NCI-H1105 (cell line): ENCODE measurements around the gene SCO1.

ENCODE experiments used
- DNase-seq: peaks from one replicate; lab custom pipeline; 2025; lab: John Stamatoyannopoulos, UW

The SCO1 gene

DNA sequence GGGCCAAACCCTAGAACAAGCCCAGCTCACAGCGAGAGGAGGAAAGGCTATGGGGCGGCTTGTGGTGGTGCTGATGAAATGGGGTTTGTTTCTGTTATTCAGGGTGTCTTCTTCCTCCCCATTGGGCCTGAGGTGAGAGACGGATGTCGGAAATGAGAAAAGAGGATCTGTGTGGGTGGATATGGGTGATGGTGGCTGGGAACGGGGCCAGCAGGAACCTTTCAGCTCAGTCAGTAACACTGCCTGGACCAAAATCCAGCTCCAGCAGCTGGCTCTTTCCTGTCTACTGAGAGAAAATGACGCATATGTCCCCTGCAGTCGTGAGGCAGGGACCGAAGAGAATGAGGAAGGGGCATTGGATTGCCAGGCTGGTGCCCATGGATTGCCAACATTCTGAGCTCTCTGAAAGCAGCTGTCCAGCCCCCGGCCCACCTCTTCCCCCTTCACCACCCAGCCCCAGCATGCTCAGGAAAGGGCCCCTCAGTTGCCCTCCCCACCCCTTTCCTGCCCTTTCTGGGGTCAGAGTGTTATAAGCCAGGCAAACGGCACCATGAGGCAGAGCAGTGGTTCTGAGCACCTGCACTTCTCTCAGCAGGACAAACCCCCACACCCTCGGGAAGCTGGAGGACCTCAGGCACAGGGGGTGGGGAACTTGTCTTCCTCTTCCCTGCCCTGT lies 44.2 kb downstream of the SCO1 start:
- DNase-seq, result no peak

DNA sequence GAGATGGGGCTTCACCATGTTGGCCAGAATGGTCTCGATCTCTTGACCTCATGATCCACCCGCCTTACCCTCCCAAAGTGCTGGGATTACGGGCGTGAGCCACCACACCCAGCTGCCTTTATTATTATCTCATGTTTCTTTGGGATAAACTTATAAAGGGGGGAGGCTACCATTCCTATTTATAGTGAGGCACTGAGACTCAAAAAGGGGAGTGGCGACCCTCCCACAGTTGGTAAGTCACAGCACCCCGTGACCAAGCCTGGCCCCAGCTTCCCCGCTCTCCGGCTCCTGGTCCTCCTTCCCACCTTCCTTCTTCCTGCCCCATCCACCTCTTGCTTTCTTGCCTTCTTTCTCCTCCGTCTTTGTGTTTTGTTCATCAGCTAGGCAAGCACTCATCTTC lies 45.4 kb downstream of the SCO1 start:
- DNase-seq, result no peak

DNA sequence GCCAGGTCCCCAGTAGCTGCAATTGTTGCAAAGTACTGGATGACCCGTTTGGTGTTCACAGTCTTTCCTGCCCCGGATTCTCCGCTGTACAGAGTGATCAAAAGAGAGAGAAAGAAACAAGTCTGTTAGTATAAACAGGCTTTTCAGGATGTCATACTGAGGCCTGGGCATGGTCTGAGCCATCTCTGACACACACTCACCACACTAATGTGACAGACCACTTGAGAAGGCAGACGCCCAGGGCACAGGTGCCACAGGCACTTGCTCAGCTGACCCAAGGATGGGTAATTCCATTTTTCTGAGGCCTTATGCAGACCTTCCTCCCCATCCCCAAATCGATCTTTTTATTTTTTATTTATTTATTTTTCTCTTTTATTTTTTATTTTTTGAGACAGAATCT lies 47.7 kb downstream of the SCO1 start:
- no peak for DNase-seq

DNA sequence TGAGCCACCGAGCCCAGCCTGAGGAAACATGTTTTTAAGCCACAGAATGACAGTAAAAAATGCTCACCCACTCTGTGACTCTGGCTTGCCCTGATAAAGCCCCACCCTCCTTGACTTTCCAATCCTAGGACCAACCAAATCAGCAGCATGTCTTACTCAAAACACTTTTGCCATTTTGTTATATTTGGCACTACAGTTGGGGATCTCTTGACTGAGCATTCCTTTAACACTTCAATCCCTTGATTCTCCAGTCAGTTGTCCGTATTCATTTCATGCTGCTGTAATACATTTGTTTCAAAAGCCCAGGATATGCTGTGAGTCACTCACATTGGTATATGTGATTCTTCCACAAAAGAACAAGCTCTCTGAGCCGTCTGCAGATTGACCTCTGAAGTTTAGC lies 48.4 kb downstream of the SCO1 start:
- DNase-seq, result no peak

DNA sequence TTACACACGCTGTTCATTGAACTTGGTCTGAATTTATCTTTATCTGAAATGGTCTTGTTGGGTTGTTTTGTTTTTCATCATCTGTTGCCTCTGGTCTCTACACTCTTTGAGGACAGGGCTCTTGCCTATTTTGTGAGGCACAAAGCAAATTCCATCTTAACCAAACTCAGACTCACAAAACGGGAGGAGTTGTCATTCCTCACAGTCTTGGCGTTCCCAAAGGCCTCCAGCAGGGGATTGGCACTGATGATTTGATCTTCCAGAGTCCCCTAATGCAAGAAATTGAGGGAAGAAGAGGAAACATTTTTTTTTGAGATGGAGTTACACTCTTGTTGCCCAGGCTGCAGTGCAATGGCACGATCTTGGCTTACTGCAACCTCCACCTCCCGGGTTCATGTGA lies 49.0 kb downstream of the SCO1 start:
- DNase-seq, result no peak

DNA sequence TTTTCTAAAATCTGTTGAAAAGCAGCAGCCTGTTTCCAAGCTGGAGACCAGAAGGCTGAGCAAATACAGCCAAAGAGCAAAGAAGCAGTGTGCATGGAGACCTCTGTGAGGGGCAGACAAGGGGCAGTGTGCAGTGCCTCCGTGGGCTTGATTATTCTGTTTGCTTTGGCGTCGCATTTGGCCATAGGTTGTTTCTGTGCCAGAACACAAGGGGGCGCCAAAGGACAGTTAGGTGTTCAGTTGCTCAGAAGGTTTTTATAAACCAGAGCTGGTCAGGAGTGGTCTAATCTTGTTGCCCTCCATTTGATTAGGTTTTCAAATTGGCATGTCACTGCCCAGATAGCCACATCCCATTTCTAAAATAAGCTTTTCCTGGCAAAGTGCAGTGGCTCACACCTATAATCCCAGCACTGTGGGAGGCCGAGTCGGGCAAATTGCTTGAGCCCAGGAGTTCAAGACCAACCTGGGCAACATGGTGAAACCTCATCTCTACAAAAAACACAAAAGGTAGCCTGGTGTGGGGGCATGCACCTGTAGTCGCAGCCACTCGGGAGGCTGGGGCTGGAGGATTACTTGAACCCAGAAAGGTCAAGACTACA lies 50.8 kb downstream of the SCO1 start:
- peak; percentile 63 for DNase-seq

DNA sequence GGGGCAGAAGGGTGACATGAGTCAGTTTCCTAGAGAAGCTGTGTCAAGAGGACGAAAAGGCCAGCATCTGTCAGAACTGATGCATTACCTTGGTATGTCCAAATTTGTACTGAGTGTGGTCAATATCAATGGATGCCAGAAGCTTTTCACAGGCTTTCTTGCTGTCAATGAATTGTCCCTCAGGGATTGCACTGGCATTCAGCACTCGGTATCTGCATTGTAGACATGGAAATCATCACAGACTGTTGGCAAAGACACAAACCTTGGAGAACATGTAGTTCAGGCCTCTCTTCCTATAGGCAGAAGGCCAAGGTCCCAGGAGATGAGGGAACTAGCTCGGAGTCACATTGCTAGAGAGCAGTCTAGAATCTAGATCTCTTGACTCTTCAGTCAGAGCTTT lies 56.9 kb downstream of the SCO1 start:
- no peak for DNase-seq

DNA sequence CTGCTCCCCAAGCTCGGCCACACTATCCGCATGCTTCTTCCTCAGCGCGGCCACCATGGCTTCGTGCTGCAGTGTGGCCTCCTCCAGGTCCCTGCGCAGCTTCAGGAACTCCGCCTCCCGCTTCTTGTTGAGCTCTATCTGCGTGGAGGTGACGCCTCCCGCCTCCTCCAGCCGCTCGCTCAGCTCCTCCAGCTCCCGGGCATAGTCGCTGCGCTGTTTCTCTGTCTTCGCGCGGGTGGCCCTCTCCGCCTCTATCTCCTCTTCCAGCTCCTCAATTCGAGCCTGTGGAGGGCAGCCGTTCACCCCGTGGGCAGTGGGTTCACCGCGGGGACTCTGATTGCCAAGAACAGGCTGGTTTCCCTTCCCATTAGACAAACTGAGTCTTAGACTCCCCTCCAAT lies 59.2 kb downstream of the SCO1 start:
- DNase-seq, result no peak

DNA sequence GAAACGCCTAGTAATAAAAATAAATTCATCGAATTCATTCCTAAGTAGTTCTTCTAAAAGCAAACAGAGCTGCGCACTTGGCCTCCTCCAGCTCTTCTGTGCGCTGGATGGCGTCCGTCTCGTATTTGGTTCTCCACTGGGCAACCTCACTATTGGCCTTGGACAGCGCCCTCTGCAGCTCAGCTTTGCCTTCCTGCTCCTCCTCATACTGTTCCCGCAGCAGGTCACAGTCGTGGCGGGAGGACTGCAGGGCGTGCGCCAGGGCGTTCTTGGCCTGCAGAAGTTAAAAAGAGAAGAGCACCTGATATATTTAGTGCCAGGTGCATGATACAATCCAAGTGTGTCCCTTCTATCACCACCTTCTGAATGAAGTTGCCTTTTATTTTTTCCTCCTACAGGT lies 62.0 kb downstream of the SCO1 start:
- no peak for DNase-seq

DNA sequence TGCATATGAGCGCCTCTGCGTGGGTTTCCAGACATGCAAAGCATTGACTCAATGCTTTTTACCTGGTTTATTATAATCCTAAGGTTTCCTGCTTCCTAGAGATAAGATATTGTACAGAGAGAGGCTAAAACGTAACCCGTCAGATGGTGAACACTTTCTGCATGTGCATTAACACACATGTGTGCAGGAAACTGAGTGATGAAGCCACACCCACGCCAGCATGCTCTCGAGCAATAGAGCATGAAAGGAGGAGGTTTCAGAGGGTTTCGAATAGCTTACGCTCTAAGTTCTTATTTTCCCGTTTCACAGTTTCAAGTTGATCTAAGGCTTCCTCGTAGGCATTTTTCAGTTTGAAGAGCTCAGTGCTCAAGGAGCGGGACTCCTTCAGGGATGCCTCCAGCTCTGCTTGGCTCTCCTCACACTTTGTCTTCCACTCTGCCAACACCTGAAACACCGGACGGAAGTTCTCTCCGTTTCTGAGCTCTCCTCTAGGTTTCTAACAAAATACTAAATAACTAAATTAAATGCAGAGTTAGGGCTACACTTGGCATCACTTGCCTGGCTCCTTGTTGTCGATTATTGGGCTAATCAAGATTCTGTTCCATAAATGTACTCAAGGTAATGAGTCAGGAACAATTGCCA lies 63.5 kb downstream of the SCO1 start:
- DNase-seq, result no peak

DNA sequence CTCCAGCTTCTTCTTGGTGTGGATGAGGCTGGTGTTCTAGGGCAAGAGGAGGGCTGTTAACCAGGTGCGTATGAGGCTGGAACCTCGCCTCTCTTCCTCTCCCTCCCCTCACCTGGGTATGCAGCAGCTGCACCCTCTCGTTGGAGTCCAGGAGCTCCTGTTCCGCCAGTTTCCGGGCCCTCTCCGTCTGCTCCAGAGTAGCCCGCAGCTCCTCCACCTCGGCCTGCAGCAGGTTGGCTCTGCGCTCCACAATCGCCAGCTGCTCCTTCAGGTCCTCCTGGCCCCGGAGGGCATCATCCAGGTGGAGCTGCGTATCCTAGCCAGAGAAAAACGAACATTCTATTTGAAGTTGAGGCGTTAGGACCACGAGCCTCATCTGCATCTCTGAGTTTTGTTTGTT lies 65.6 kb downstream of the SCO1 start:
- no peak for DNase-seq

DNA sequence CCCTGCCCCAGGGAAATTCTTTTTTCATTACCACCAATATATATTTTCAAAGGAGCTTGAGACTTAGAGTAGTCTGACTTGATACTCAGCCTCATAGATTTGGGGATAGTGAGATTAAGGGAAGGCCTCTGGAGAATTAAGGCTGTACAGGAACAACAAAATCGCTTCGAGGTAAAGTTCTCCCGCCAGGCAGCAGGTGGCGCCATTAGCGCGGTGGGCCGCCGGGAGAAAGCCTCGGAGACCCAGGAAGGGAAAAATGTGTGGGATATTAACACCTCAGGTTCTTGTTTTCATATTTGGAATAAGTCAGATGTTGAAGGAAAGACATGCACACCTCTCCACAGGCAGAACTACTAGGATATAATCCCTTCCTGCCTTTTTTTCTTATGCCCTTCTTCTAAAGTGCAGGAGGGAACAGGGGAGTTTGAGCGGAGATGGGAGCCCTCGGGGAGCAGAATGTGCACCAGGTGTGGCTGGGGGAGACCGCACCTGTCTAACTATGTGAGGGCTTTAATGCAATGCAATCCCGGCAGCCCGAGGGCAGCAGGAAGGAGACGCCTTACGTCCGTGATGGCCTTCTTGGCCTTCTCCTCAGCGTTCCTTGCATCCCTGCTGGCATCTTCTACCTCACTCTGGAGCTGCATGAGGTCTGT lies 66.2 kb downstream of the SCO1 start:
- DNase-seq, result peak; percentile 18

DNA sequence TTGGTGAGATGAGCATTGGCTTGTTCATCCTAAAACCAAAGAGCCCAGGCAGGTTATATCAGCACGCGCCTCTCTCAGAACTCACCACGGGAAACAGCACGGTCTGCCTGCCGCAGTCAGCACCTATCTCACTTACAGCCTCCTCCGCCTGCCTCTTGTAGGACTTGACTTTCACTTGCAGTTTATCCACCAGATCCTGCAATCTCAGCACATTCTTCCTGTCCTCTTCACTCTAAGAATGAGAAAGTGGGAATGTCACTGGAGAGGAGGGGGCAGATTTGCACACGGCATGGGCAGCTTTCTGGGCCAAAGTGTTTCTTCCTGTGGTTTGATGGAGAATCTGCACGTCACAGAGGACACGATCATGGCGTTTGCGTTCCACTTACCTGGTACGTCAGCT lies 67.6 kb downstream of the SCO1 start:
- no peak for DNase-seq

DNA sequence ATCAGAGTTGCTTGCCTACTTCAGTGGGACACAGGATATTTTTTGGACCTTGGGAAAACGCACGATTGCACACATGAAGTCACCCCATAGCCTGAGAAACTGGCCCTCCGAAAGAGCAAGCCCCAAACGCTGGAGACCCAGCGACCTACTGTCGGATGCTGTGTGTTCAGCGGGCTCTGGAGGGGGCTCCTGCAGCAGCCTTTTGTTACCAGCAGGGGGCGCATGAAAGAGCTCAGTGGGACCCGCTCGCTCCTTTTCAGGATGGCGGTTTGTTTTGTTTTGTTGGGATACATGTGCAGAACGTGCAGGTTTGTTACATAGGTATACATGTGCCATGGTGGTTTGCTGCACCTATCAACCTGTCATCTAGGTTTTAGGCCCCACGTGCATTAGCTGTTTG lies 68.6 kb downstream of the SCO1 start:
- no peak for DNase-seq

DNA sequence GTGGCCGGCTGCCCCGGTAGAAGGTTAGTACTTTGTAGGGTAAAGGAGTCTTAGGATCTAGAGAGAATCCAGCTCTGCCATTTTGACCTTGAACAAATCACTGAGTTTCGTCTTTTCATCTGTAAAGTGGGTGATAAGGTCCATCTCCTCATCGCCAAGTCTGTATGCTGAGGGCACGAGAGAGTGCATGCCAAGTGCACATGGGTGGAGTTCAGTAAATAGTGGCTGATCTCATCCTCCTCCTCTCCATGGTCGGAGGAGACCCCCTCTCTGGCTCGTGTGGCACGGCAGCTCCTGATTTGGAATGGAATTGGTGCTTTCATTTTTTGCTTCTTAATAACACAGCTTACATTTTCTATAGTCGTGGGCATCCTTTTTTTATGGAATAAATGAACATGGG lies 70.9 kb downstream of the SCO1 start:
- no peak for DNase-seq

DNA sequence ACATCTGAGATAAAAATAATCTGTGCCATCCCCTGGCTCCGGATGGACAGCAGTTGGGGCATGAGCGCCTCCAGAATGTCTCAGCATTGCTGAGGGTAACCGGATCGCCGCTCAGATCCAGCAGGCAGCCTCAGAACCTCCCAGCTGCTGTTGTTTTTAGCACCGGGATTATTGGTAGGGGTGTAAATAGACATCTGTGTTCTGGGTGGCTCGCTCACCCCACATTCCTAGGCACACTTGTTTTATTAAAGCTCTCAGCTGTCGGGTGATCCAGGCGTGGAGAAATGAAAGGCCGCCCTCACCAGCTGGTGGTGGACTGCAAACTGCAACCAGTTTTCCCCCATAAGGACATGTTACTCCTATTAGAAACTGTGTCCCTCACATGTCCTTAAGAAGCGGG lies 72.4 kb downstream of the SCO1 start:
- DNase-seq, result no peak

DNA sequence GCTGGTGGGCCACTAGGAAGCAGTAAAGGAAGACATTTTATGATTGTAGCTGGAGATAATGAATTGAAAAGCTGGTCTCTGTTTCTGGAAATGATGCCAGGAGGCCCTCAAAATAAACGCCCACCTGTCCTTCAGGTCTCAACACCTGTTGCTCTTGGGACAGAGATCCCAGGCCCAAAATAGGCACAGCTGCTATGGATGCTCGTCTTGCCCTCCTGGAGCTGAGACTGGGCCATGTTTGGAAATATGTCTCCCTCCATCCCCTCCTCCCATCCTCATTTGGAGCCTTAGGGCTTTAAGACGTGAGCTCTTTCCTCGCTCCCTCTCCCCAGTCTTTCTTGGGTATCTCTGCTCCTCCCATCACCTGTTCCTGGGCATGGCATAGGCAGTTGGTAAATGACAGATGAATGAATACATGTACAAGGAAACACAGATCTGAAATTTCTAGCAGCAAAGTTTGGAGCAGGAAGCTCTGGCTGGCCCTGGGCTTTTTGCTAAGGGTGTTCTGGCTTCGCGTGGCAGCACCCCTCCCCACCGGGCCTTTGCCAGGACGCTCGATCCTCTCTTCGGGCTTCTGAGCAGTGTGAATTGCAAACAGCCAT lies 73.5 kb downstream of the SCO1 start:
- no peak for DNase-seq

DNA sequence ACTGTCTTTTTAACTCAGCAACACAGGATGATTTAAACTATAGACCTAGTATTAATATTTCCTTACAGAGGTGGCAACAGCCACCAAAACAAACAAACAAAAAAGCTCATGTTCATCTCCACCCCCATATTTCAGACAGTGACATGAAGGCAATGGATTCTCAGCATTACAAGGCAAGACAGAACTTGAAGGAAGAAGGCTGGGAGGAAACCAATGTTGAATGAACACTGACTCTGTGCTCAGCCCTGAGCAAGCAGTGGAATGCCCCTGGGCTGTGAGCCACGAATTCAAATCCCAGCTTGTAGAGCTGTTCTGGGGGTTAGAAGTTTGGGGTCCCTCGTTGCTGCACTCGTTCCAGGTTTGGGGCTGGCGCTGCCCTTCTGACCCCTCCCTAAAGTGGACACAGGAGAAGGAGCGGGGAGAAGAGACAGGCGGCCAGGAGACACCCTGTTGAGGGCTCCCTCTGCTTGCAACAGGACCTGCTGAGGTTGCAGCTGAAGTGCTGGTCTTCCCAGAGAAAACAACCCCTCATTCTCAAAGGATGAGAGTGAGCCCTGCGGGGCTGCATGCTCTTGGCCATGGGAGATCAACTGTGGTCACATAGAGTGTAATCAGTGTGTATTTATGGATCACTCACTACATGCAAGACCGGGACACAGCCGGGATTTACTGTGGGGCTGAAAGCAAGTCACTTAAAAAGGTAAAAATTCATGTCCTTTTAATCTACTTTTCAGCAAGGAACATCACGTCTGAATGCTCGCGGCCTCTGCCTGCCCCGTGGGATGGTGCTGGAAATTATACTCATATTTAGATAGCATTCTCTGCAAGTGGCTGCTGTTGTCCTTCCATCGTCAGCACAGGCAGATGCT lies 74.5 kb downstream of the SCO1 start:
- DNase-seq, result no peak
